KBM-7 (cell line): Measurements from ENCODE around the gene ANK2.

Experiments
- DNase-seq: peaks from one replicate; pipeline ENCODE4 v3.0.0-alpha.2; 2015
- in situ Hi-C: fragments of 300-500 bp; cut with MboI; formaldehyde crosslinking; loops from 2 replicates; pipeline ENCODE4 v1.14.3; 2020; ENCODE audit warnings: low sequenced_read_pairs, low pct_unique_long_range_greater_than_20kb, mixed read lengths

Gene ANK2

DNA sequence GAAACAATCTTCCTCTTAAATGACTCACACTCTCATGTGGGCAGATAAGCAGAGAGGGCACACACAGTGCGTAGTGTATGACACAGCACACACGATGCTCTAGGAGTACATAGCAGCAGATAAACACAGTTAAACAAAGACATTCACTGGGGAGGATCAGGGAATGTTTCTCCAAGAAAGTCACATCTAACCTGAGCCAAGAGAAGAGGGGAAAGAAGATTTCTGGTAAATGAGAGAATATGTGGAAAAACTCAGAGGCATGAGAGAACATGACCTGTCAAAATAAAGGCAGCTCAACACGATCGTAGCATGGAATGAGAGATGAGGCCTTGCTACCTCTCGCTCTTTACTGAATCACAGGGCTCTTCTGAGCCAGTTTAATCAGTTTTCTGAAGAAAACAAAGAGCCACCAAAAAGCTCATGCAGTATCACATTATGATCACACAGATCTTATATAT is 251.0 kb downstream of the ANK2 start:
- no peak for DNase-seq
- in situ Hi-C loops, result no loop called here

DNA sequence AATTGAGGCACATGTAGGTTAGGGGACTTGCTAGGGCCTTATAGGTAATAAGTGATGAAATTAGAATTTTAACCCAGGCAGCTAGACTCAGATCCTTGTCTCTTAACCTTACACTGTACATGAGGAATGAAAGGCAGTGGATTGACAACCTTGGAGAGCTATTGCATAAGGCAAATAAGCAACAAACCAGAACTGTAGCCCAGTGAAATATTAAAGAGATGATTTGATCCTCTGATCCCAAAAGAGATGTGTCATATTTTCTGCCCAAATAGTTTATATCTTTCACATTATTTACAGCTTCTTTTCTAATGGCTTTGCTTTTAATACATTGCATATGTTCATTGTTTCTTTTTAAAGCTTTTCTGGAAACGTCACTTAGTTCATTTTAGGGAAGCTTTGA is 252.6 kb downstream of the ANK2 start:
- in situ Hi-C loops, result no loop called here

GRCh38 chr4:113303315-113303714 is 253.9 kb downstream of the ANK2 start:
- DNase-seq, result no peak
- in situ Hi-C loops, result no loop called here

More for the DNA sequence above, 252.6 kb downstream of the ANK2 start:
- no peak for DNase-seq

DNA sequence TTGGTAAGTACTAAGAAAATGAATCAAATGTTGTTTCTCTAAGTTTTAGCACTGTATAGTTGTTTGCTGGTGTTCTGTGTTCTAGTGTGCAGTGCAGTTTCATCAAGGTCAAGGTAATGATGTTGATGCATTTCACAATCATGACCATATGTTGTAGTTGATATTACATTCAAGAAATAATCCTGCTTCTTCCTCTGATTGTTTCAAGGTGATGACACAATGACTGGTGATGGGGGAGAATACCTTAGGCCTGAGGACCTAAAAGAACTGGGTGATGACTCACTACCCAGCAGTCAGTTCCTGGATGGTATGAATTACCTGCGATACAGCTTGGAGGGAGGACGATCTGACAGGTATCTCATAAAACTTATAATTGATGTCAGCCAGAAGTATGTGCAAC is 261.6 kb downstream of the ANK2 start:
- in situ Hi-C loops, result no loop called here
- no peak for DNase-seq

- in situ Hi-C loops, result no loop called here
- no peak for DNase-seq
Measured at GRCh38 chr4:113312529-113312928, 263.1 kb downstream of the ANK2 start.

- in situ Hi-C loops, result no loop called here
- DNase-seq, result no peak
Measured at GRCh38 chr4:113314426-113314825, 265.0 kb downstream of the ANK2 start.

GRCh38 chr4:113316879-113317278 is 267.4 kb downstream of the ANK2 start:
- in situ Hi-C loops, result no loop called here
- no peak for DNase-seq

- in situ Hi-C loops, result no loop called here
- DNase-seq, result no peak
Measured at GRCh38 chr4:113317523-113317922, 268.1 kb downstream of the ANK2 start.

- no peak for DNase-seq
- in situ Hi-C loops, result no loop called here
Measured at GRCh38 chr4:113322736-113323135, 273.3 kb downstream of the ANK2 start.

- no peak for DNase-seq
- in situ Hi-C loops, result no loop called here
Measured at GRCh38 chr4:113325876-113326615, 276.6 kb downstream of the ANK2 start.

- DNase-seq, result no peak
- in situ Hi-C loops, result no loop called here
Measured at GRCh38 chr4:113327494-113327893, 278.0 kb downstream of the ANK2 start.

DNA sequence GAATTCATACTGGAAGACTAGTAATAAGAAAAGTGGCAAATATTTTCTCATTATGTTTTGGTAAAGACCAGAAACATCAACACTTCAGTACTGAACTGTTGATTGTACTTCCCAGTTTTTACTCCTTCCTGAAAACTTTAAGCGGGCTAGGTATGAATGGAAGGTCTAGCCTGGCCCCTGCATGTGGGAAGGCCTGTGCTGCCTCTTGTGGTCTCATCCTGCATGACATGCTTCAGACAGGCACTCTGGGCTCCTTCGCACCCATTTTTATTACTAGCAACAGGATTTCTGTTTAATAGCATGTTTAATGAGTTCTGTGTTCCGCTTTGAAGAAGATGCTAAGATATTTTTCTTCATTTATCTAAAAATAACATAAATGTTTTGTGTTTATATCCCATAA is 279.1 kb downstream of the ANK2 start:
- in situ Hi-C loops, result no loop called here
- peak; percentile 24 for DNase-seq

DNA sequence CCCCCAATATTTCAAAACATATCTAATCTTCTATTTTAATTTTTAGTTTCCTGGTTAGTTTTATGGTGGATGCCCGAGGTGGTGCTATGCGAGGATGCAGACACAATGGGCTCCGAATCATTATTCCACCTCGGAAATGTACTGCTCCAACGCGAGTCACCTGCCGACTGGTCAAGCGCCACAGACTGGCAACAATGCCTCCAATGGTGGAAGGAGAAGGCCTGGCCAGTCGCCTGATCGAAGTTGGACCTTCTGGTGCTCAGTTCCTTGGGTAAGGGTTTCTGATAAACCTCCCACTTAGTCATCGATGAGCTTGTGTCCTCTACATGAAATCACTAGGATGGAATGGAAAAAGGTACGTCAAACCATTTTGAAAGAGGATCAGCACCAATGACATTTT is 280.7 kb downstream of the ANK2 start:
- in situ Hi-C loops, result no loop called here
- no peak for DNase-seq

DNA sequence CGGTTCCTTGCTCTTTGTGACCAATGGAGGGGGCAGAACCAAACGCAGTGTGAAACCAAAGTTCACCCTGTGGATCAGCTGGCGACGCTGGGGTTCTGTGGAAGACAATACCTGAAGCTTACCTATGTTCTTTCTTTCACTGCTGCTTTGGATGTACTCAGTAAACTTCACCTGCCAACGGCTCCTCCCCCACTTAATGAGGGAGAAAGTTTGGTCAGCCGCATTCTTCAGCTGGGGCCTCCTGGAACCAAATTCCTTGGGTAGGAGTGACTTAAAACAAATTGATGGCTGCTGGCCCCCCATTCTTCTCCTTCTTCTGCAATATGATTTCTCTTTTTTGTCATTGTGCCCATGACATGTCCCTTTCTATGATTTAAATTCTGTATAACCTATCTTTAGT is 282.4 kb downstream of the ANK2 start:
- no peak for DNase-seq
- in situ Hi-C loops, result no loop called here

DNA sequence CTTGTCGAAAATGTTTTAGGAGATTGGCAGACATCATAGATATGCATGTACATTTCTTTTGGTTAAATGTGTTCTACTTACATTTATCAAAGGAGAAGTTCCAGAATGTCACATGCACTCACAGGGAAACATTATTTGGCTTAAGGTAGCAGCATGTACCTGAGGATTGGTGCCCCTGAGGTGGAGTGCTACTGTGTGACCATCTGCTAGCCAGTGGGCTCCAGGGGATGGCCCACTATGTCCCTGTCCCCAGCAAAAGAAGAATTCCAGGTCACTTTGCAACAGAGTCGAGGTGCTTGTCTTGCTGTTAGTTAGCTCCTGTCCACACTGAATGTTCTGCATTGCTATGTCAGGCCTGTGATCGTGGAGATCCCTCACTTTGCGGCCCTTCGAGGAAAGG is 283.2 kb downstream of the ANK2 start:
- DNase-seq, result no peak
- in situ Hi-C loops, result no loop called here

GRCh38 chr4:113335746-113336145 is 286.3 kb downstream of the ANK2 start:
- DNase-seq, result no peak
- in situ Hi-C loops, result no loop called here

GRCh38 chr4:113336556-113336955 is 287.1 kb downstream of the ANK2 start:
- DNase-seq, result no peak
- in situ Hi-C loops, result no loop called here

DNA sequence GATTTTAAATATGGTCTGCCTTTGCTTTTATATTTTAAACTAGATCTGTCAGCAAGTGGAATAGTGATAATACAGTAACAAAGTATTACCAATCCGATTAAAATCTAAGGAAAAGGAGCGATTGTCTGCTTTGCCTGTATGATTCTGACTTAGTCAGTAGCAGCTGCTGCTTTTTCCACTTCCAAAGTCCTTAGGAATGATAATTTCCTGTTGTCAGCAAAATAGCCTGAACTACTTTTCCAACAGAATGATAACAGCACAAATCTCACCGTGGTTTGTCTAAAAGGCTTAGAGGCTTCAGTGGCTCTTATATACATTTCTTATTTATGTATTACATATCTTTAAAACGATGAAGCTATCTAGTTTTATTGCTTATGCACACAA is 290.0 kb downstream of the ANK2 start:
- DNase-seq, result no peak
- in situ Hi-C loops, result no loop called here

GRCh38 chr4:113344100-113344499 is 294.6 kb downstream of the ANK2 start:
- in situ Hi-C loops, result no loop called here
- DNase-seq, result no peak

- in situ Hi-C loops, result no loop called here
- DNase-seq, result no peak
Measured at GRCh38 chr4:113347245-113347644, 297.8 kb downstream of the ANK2 start.

- in situ Hi-C loops, result no loop called here
- no peak for DNase-seq
Measured at GRCh38 chr4:113349430-113349829, 300.0 kb downstream of the ANK2 start.
